ENCODE data around the gene FAM221B.

- TF ChIP-seq CTCF (IDR thresholded peaks at IDR 0.05) (no peak), POLR2AphosphoS5 (IDR thresholded peaks at IDR 0.05; ENCODE audit: insufficient read depth in 1 of 2, low read depth in 1 of 2) (no peak)
Observed at GRCh38 chr9:35869621-35870216, 41.2 kb upstream of the FAM221B start.
